Peyer's patch (tissue), 4 donors: ENCODE data around the gene GXYLT2.

Source experiments
- CTCF ChIP-seq, 6 experiments: fragments of 450-650 bp in 4 of 6; fragments of 200-600 bp in 2 of 6; sonication (generic) in 1 of 6; IDR thresholded peaks; one replicate each; pipeline ENCODE4 v1.5.1; 2017 to 2019; ENCODE audit warnings: antibody characterized with exemption in 6 of 6, mild to moderate bottlenecking in 3 of 6, moderate library complexity in 1 of 6
- POLR2A ChIP-seq, 2 donors: fragments of 450-650 bp; IDR thresholded peaks; one replicate each; pipeline ENCODE4 v1.5.1; 2017; ENCODE audit warnings: antibody characterized with exemption in 2 of 2, mild to moderate bottlenecking in 2 of 2, moderate library complexity in 2 of 2

GRCh38 chr3:72991522-72991921 lies 103.7 kb downstream of the GXYLT2 start:
- TF ChIP-seq CTCF (IDR thresholded peaks at IDR 0.05) (no peak), POLR2A (IDR thresholded peaks at IDR 0.05) (no peak)
